GM18907 (cell line): ENCODE data around the gene SMAD9.

Experiments
- ATAC-seq: cut with Tn5 transposase; IDR thresholded peaks from one replicate; pipeline ENCODE4 v1.9.1; 2021; ENCODE audit warnings: mild to moderate bottlenecking, moderate library complexity; ENCODE audit not compliant: unreplicated experiment

SMAD9 gene

DNA sequence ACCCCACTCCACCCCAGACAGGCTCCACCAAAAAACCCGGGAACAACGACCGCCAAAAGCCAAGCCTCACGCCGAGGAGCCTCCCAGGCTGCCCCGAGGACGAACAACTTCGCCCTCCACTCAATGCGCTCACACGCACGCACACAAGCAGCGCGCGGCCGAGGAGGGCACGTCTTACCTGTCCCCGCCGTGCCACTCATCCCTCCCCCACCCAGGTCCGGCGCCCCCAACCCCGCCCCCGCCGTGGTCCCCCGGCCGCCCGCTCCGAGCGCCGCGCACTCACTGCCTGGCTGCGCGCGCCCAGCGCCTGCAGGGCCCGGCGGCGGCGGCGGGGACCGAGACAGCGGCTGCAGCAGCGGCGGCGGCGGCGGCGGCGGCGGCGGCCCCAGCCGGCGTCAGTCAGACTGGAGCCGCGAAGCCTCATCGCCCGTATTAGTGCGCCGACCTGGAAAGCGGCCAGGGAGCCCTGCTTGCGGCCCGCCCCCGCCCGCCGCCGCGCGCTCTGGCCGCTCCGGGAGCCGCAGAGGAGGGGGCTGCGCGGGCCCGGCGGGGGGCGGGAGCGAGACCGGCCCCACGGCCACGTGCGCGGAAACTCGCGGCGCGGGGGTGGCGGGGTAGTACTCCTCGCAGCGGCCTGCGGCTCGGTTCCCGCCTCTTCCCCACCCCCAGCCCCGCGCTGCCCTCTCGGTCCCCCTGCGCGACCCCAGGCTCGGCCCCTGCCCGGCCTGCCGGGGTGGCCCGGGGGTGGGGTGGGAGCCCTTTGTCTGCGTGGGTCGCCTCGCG lies at the start of gene SMAD9:
TSS of gene SMAD9 (minus strand) at position 406 of the 783 bp plus-strand sequence. CDS start 40,549 bp downstream, outside the sequence.
- ATAC-seq, result peak; percentile 71

DNA sequence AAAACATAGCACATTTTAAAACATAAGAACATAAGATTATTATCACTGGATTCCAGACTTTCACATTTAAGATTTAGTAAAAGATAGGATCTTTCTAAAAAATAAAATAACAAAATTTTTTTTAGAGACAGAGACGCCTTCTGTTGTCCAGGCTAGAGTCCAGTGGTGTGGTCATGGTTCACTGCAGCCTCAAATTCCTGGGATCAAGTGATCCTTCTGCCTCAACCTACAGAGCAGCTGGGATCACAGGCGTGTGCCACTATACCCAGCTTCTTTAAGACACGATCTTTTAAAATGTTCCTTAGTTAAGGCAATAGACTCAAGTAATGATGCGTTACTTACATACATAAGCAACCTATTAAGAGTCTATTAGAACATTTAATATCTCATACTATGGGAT lies 46.4 kb upstream of the SMAD9 start:
- no peak for ATAC-seq

DNA sequence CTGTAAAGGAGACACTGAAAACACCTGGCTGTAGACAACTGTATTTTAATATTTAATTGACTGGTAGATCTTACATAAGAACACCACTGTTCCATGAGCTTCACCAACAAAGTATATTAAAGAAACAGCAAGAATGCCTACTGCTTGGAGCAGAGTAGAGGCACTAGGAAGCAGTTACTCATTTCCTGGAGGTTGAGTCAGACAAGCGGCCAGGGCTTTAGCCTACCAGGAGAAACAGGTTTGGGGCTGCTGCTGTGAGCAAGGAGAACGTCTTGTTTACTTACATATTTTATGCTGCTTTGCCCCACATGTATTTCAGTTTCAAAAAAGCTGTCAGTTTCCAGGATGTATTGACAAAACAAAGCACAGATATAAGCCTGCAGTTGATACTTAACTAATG lies 45.7 kb upstream of the SMAD9 start:
- no peak for ATAC-seq

DNA sequence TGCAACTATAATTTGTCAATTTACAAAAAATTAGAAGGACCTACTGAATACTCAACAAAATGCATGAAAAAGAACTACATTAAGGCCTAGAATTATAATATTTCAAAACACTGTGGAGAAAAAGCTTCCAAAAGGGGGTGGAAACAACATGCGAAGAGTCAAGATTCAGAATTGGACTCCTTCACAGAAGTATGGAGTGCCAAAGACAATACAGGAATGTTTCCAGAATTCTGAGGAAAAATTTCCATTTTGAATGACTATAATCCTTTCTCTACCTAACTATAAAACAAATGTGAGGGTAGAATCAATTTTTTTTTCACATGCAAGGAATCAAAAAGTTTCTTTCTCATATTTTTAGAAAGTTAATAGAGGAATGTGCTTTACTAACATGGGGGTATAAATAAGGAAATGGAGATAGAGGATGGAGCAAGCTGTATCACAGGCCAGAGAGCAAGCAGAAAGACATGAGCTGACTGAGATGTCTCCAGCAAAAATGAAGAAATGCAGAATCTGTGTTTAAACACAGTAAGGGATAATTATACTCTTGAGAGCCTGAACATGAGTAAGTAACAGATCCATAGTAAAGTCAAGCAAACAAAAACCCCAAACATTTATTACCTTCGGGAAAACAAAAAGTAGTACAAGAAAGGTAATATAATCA lies 39.5 kb upstream of the SMAD9 start:
- ATAC-seq, result no peak

DNA sequence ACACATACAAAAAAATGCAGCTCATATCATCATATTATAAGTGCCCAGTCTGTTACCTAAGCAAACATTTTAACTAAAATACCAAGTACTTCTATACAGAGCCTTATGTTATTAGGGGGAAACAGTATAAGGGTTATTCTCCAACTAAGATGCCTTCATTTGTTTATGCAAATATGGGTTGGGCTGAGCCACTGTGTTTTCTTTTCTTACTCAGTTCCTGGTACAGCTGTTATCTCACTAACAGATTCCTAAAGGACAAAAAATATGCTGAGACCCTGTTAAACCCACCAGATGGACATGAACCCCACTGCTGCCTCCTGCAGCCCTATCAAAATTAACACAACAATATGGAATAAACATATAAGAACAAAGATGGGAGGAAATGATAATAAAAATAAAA lies 34.5 kb upstream of the SMAD9 start:
- no peak for ATAC-seq

DNA sequence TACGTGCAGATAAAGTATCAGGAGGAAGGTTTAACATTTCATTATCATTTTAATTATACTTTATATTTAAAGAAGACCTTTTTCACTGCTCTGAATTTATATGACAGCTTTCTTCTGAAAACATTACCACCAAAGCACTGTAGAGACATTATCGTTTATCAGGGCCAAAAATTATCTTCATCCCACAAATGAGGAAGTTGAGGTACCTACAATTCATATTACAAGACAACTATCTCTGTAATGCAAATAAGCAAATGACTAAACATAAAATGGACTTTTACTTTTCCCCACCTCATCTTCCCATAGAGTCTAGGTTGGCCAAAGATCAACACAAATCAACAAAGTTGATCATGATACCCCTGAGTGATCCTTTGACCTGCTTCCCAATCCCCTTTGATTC lies 30.9 kb upstream of the SMAD9 start:
- no peak for ATAC-seq

DNA sequence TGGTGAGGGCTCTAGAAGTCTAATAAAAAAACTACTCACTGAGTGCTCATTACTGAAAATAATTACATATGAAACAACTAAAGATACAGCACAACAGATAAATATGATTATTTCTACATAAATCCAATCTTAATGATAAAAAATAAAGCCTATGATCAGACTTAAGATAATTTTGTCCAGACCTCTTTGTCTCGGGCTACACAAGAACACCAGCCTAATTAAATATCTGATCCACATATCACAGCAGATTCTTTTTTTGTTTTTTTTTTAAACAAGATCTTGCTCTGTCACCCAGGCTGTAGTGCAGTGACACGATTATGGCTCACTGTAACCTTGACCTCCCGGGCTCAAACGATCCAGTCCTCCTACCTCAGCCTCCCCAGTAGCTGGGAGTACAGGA lies 30.3 kb upstream of the SMAD9 start:
- no peak for ATAC-seq

DNA sequence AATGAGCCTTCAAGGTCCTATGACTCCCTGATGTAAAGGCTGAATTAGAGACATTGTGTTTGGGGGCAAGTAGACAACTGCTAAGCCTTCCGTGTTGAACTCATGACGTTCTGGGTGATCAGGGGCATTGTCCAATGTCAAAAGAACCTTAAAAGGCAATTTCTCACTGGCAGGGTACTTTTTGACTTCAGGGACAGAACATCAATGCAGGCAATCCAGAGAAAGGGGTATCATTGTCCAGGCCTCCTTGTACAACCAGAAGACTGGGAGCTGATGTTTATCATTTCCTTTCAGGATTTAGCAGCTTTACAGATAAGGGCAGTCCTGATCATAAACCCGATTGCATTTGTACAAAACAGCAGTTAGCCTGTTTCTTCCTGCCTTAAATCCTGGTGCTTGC lies 25.0 kb upstream of the SMAD9 start:
- ATAC-seq, result no peak

DNA sequence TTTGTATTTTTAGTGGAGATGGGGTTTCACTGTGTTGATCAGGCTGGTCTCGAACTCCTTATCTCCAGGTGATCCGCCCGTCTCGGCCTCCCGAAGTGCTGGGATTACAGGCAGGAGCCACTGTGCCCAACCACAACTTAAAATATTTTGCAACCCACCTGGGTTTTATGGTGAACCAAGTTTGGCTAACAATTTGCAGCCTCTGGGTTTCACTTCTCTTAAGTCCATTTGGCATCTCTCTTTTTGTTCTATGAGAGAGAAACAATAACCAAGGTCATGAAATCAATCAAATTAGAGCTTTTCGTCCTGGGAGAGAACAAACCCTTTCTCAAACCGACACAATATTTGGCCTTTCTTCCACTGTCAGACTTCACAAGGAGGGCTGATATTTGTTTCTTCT lies 5.6 kb upstream of the SMAD9 start:
- no peak for ATAC-seq

DNA sequence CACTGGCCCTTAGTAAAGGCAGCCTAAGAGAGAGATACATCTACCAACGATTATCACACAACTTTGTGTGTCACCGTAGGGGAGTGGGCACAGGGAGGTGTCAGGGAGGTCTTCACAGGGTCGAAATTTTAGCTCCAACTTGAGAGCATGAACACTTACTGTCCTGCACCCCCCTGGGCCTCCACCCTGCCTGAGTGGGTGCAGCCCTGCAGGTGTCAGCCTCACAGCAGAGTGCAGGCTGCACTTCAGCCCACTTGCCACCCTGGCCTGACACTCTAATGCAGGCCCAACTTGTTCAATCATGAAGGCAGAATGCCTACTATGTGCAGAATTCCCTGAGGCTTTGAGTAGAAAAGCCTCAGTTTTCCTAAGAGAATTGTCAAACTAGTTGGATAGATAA lies 4.0 kb upstream of the SMAD9 start:
- ATAC-seq, result no peak

DNA sequence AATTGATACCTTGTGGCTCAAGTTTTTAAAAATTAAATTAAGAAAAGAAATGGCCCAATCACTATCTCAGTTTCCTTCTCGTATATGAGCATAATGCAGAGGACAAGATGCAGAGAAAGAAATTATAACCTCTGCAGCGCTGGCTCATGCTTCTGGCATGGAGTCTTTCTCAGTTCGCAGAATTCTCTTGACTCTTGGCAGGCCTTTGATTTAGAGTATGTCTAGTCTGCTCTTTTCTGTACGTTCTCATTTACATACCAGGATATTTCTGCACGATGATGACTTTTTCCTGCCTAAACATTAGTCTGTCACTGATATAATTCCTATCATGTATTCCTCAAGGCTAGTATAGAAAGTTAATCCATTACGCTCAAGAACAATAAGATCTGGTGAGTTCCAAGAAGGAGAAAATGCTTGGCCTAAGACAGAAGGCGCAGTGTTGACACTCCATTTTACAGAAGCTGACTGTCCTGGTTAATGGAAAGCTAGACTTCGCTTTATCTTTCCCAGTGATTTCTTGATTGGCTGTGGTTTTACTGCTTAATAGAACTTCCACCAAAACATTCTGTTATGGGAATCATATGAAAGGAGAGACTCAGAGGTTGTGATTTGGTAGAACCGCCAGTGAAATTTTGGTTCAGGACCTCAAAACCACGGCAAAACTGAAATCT lies 1.7 kb upstream of the SMAD9 start:
- ATAC-seq, result no peak

DNA sequence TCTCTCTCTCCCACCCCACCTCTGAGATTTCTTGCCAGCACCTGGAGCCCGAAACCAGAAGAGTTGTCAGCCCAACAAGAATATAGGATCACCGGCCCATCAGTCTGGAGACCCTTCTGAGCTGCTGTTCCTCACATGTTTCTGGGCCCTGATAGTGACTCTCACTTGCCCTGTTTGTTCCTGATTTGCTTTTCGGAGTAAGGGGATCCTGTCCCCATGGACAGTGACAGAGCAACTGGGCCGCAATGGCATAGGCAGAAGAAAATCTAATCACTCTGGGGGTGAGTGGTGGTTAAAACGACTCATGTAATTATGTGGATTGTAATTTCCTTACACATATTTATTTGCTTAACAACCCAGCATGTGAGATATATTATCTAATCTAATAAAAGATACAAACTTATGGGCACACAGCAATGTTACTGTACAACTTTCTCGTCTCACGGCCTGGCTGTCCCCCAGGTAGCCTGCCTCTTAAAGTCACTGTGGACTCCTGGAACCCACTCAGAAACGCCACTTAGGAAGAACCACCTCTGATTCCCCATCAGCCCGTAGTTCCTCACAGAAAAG lies 663 bp upstream of the SMAD9 start:
- no peak for ATAC-seq

DNA sequence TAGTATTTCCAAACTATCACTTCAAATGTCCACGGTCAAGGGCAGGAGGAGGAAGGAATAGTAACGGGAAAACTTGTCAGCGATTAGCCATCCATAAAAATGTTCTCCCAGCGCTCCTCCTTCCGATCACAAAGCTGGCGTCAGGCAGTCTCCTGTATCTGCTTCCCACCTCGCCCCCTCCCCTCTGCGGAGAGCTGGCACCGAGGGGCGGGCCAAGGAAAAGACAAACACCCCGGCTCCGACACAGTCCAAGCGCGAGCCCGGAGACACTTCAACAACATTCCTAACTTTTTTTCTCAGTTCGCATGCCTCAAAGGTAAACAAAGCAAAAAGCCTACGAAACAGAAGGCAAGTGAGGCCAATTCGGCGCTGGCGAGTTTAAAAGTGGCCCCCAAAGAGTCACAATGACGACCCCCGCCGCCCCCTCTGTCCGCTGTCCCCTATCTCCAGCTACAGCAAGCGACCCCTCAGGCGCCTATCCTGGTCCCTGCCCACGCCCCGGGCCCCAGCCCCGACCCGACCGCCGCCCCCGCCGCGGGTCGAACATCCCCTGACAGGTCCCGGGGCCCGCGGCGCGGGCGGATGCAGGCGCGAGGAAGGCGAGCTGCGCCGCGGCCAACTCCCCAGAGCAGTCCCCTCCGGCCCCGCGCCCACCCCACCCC lies 736 bp downstream of the SMAD9 start:
- ATAC-seq, result peak; percentile 20

DNA sequence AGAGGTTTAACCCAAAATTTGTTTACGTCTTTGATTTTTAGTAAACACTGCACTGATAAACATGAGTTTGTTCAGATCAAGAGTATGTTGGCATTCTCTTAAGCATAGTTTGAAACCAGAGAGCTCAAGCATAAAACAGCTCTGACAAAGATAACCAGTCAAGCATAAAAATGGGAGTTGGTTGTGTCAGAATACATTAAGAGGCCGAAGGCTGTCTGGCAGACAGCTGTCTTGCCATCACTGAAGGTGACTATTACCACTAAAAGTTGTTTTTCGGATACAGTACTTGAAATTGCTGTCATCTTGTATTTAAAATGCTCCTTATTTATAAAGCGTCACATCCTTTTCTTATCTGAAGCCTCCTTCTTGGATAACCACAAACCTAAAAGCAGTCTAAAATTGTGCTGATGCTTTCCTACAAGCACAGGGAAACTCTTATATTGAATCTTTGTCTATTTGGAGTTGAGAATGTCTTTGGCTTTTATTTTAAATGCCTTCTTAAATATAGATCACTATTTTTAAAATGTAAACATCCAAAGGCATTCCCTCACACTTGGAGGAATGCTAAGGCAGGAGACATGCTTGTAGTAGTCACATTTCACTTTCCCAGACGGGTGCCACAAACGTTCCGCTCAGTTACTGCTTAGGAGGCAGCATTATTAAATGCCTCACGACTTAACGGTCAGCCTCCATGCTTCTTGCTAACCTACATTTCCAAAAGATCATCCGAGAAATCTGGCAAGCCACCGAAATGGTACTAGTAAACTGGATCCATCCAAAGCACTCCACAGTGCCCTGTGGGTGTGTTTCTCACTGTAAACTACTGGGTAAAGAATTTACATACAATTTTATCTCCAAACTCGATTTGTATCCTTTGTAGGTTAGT lies 1.5 kb downstream of the SMAD9 start:
- no peak for ATAC-seq

DNA sequence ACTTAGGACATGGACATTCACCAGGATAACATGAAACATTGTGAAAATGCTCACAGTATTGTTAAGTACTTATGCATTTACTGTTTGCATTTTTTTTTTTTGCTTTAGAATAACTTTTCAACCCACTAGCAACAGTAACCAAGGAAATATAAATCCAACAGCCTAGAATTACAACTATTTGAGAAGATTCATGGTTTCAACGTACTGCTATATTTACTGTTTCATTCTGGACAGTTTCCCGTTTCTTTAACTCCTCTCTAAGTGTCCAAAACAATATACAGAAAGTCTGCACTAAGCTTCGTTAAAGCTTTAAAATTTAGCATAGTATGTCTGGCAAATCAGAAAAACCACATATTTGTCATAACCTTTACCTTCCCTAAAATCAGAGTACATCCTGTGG lies 2.7 kb downstream of the SMAD9 start:
- ATAC-seq, result no peak

DNA sequence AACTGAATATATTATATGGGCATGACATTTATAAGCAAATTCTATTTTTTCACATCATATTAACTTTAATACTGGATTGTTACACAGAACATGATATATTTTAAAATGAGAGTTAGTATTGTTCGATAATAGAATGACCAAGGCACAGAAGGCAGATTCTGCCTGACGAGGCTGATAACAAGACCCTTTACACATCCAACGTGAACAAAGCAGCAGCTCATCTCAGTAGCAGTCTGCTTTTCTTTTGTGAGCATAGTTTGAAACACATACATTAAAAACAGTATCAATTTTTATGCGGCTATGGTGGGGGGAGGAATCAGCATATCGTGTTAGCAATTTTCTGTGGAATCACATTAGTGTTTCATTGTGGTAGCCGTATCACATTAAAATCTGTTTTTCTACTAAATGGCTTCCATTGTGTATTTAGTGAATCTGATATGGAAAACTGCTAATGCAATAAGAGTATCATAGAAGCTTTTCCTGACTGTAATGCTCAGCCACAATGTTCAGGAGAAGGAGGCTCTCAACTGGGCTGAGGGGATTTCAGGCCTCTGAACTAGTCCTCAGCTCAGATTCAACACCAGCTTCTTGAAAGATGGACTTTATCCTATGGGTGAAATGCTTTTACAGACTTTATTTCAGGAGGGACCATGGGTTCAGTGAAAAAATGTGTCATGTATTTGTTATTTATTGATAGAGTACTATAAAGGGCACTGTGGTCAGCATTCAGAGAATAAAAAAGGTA lies 4.0 kb downstream of the SMAD9 start:
- no peak for ATAC-seq

DNA sequence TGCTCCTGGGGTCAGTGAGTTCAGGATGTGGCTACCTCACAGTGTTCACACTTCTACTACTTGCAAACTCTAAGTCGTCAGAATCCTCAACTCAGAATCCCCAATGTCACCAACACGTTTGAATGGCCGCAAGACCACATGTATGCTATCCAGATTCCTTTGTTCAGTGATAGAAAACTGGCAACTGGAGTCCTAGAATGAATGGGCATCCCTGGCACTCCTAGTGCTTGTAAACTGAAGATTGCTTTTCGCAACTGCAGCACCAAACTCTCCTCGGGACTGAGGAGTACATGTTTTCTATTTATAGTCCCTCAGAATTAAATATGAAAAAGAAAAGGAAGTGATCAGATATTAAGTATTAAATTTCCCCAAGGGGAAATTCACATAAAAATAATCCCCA lies 4.9 kb downstream of the SMAD9 start:
- ATAC-seq, result no peak

DNA sequence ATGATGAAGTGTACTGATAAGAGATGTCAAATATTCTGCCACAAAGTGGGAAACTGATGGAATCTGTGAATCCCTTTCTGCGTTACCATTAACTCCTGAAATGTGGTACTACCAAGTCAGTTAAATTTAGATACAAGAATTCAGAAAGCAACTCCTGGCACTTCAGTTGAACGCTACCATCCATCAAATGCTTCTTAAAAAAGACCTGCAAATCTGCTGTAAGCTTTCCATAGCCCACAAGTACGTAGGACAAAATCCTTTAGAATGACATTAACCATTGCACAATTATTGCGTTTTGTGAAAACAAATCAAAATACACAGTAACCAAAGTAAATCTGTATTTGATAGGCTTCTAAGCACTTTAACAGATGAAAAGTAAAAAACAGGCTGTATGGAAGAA lies 5.4 kb downstream of the SMAD9 start:
- no peak for ATAC-seq

DNA sequence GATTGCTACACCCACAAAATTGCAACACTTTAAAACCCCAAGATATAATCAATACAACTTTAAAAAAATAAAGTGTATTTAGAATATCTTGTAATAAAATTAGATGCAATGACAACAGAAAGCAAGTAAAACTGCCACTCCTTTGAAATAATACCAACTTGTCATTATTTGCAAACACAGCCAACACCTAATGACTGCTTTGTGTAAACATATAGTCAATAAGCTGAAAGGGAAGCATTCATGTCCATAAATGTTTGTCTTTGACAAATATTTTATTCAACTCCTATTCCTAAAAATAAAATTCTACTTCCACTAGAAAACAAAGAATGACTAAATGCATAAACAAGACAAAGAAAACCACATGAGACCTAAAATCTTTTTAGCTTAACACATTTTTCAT lies 6.6 kb downstream of the SMAD9 start:
- no peak for ATAC-seq

DNA sequence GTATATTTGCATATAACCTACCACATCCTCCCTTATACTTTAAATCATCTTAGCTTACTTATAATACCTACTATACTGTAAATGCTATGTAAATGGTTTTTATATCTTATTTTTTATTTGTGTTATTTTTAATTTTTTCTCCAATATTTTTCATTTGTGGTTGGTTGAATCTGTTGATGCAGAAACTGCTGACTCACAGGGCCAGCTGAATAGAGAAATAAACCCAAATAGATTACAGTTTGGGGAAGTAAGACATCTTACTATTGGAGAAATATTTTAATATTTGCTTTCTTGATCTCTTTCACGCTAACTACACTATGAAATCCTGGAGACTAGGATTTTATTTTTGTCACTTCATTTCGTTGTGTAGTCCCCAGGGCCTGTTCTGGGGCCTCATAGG lies 7.1 kb downstream of the SMAD9 start:
- no peak for ATAC-seq
